ENCODE results near the gene E2F6.

DNA sequence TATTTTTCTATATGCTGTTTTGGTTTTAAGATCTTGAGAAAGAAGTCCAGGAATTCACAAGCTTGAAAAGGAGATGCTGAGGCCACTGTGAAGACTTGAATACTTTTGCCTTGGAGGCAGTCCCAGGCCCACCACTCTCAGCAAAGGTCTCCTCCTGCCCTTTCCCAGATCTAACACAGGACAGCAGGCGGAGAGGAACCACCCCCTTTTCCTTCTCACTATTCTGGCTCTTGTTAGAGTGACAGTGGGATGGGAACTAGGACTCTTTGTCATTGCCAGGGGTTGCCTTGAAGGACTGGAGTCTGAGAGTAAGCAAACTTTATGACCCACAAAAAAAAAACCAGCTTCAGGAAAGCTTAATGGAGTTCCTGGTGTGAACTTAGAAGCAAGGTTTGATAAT lies 54.7 kb downstream of the E2F6 start:
- no peak for TF ChIP-seq CTCF (IDR thresholded peaks at IDR 0.05; ENCODE audit: insufficient read depth, low read length)
- no peak for TF ChIP-seq POLR2AphosphoS5 (IDR thresholded peaks at IDR 0.05; ENCODE audit: low read depth)
